Kidney epithelial cell (primary cell): ENCODE results near the gene DLEC1. TPM values are rescaled to one million over a fixed set of nuclear protein-coding genes. Genes with fewer than 3 reads are reported as not detected.
A peak's percentile ranks its signal among the peaks of the same experiment; 100 is the strongest.

Experiments used
- DNase-seq: peaks from one replicate; pipeline ENCODE4 v3.0.0-alpha.2; 2010; ENCODE audit warnings: low read depth
- H3K27me3 ChIP-seq: 2 replicates; pipeline ENCODE4 v1.6.0; 2011; ENCODE audit warnings: low read length; ENCODE audit not compliant: control insufficient read depth, insufficient read depth
- H3K36me3 ChIP-seq: 2 replicates; pipeline ENCODE4 v1.5.1; 2011; ENCODE audit warnings: low read length; ENCODE audit not compliant: control insufficient read depth, insufficient read depth
- H3K4me3 ChIP-seq: 2 replicates; pipeline ENCODE4 v1.5.1; 2011; ENCODE audit warnings: low read depth, mild to moderate bottlenecking, control low read depth, low read length
- CTCF ChIP-seq: IDR thresholded peaks from 2 replicates; pipeline ENCODE4 v1.5.1; 2011; ENCODE audit warnings: mild to moderate bottlenecking, moderate library complexity, low read length, control low read depth, inconsistent platforms; ENCODE audit not compliant: insufficient read depth, poor library complexity, severe bottlenecking
- total RNA-seq: library from RNA; depleted of rRNA; stranded (reverse); fragments of >200 nt; gene quantifications from 2 replicates; pipeline ENCODE4 v1.2.3, GENCODE V29; 2015

The DLEC1 gene
- total RNA-seq, 1 donor from 2014 or later, result 0.17 TPM

GRCh38 chr3:38026856-38027255 lies 12.2 kb upstream of the DLEC1 start:
- DNase-seq, result no peak
- H3K27me3 ChIP-seq, result no peaks in the 10 kb centered on the region
- H3K36me3 ChIP-seq, result no peaks in the 10 kb centered on the region
- TF ChIP-seq CTCF, result no peak
- no peak overlapping the region for H3K4me3 ChIP-seq

DNA sequence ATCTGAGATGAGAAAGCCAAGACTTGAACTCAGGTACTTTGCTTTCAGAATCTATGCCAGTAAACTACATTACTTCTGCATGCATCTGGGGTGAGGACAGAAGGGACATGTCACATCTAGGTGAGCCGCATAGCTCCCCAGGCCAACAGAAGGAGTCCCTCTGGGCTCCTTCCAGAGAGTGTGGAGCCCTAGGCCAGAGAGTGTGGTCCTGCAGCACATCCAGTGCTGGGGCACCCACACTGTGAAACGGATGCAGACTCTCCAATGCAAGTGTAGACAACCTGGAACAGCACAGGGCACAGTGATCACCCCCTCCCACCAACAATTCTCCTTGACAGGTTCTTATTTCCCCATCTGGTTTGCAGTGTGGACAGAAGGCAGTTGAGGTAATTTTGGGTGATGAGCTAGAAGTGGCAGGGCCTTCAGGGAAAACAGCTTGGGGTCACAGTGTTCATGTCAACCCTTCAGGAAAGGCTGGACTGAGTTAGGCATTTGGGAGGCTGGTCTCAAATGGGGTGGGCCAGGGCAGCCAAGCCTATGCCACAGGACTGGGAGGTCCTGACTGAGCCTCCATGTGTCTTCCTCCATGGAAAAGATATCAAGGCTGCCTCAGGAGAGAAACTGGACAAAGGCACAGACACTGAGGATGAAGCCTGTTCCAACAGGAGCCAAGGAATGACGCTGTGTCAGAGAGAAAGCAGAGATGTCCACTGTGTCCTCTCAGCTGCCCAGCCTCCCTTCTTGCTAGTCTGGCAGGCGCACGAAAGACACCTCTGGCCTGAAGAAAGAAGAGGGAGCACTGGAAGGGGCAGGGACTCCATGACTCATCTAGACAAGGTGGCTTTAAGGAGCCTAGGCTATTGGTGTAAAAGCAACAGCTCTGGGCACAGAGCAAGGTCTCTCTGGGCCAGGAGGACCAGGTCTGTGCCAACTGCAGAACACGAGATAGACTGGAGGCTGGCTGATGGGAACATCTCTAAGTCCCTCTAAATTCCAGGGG lies 11.2 kb upstream of the DLEC1 start:
- H3K27me3 ChIP-seq, result no peaks in the 10 kb centered on the region
- H3K36me3 ChIP-seq, result no peaks in the 10 kb centered on the region
- H3K4me3 ChIP-seq, result no peak overlapping the region
- no peak for DNase-seq
- TF ChIP-seq CTCF, result no peak

- H3K27me3 ChIP-seq, result no peaks in the 10 kb centered on the region
- no peak for TF ChIP-seq CTCF
- DNase-seq, result no peak
- peak overlapping the region; percentile 59 for H3K4me3 ChIP-seq
- H3K36me3 ChIP-seq, result no peaks in the 10 kb centered on the region
These were observed 10.2 kb upstream of the DLEC1 start for GRCh38 chr3:38028621-38029361.

- H3K4me3 ChIP-seq, result peak within 1 kb of the TSS; percentile 59
- no peaks in the 10 kb centered on the region for H3K27me3 ChIP-seq
- no peak for TF ChIP-seq CTCF
- no peak for DNase-seq
- no peaks in the 10 kb centered on the region for H3K36me3 ChIP-seq
These were observed 9.4 kb upstream of the DLEC1 start, which contains the start of gene PLCD1 for GRCh38 chr3:38029400-38030125. PLCD1 (minus strand) TSS chr3:38029642; CDS start chr3:38029539, 103 bp downstream.

- H3K4me3 ChIP-seq, result peak overlapping the region; percentile 59
- H3K36me3 ChIP-seq, result no peaks in the 10 kb centered on the region
- H3K27me3 ChIP-seq, result no peaks in the 10 kb centered on the region
- no peak for TF ChIP-seq CTCF
- no peak for DNase-seq
These were observed 8.6 kb upstream of the DLEC1 start for GRCh38 chr3:38030126-38031021.
